GM19438 (cell line): ENCODE measurements around the gene GFRA4.

Experiments used
- ATAC-seq: cut with Tn5 transposase; IDR thresholded peaks from one replicate; pipeline ENCODE4 v1.9.1; 2021; ENCODE audit warnings: low read depth; ENCODE audit not compliant: unreplicated experiment

Gene GFRA4

GRCh38 chr20:3658019-3658715 is 5.0 kb downstream of the GFRA4 start:
- no peak for ATAC-seq

- ATAC-seq: no peak
Observed at GRCh38 chr20:3655131-3655405, 8.1 kb downstream of the GFRA4 start.

- ATAC-seq: no peak
Observed at GRCh38 chr20:3654326-3655130, 8.7 kb downstream of the GFRA4 start.

- ATAC-seq: no peak
Observed at GRCh38 chr20:3653921-3654320, 9.3 kb downstream of the GFRA4 start.

- ATAC-seq: no peak
Observed at GRCh38 chr20:3652676-3653596, 10.3 kb downstream of the GFRA4 start.

GRCh38 chr20:3652221-3652620 is 11.0 kb downstream of the GFRA4 start:
- ATAC-seq: no peak

GRCh38 chr20:3651204-3651962 is 11.8 kb downstream of the GFRA4 start:
- ATAC-seq: no peak

- no peak for ATAC-seq
Observed at GRCh38 chr20:3648951-3649350, 14.2 kb downstream of the GFRA4 start.

GRCh38 chr20:3647473-3647872 is 15.7 kb downstream of the GFRA4 start:
- no peak for ATAC-seq

- ATAC-seq: no peak
Observed at GRCh38 chr20:3646651-3647050, 16.5 kb downstream of the GFRA4 start.

- no peak for ATAC-seq
Observed at GRCh38 chr20:3646067-3646440, 17.1 kb downstream of the GFRA4 start.

GRCh38 chr20:3645309-3646066 is 17.7 kb downstream of the GFRA4 start:
- ATAC-seq: no peak

- ATAC-seq: no peak
Observed at GRCh38 chr20:3640259-3640658, 22.9 kb downstream of the GFRA4 start.

GRCh38 chr20:3635346-3635745 is 27.9 kb downstream of the GFRA4 start:
- ATAC-seq: no peak

GRCh38 chr20:3633913-3634478 is 29.2 kb downstream of the GFRA4 start:
- ATAC-seq: no peak

- ATAC-seq: no peak
Observed at GRCh38 chr20:3632311-3633004, 30.7 kb downstream of the GFRA4 start.

- no peak for ATAC-seq
Observed at GRCh38 chr20:3631534-3631933, 31.7 kb downstream of the GFRA4 start.

GRCh38 chr20:3630429-3630828 is 32.8 kb downstream of the GFRA4 start:
- ATAC-seq: no peak

GRCh38 chr20:3629893-3630292 is 33.3 kb downstream of the GFRA4 start:
- ATAC-seq: no peak
